Measurements from ENCODE around the gene FGD3. TPM values are rescaled to one million over a fixed set of nuclear protein-coding genes. Genes with fewer than 3 reads are reported as not detected.

The FGD3 gene, protein sequence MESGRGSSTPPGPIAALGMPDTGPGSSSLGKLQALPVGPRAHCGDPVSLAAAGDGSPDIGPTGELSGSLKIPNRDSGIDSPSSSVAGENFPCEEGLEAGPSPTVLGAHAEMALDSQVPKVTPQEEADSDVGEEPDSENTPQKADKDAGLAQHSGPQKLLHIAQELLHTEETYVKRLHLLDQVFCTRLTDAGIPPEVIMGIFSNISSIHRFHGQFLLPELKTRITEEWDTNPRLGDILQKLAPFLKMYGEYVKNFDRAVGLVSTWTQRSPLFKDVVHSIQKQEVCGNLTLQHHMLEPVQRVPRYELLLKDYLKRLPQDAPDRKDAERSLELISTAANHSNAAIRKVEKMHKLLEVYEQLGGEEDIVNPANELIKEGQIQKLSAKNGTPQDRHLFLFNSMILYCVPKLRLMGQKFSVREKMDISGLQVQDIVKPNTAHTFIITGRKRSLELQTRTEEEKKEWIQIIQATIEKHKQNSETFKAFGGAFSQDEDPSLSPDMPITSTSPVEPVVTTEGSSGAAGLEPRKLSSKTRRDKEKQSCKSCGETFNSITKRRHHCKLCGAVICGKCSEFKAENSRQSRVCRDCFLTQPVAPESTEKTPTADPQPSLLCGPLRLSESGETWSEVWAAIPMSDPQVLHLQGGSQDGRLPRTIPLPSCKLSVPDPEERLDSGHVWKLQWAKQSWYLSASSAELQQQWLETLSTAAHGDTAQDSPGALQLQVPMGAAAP
- total RNA-seq (2021; fragmentation: NEBNext Ultra II Directional; extraction: Animal tissue kit (Norgen Biotek cat#: 25700)) (1.4 and 1.9 TPM in 2 replicates), polyA plus RNA-seq (2011; rRNA removed) (1.4 and 2.3 TPM in 2 replicates), polyA minus RNA-seq (2011; rRNA and poly(A)+ RNA removed) (1.4 and 1.6 TPM in 2 replicates)
- 2.0 TPM for polyA plus RNA-seq (2011; cell fraction: cytosol; rRNA removed)
- 3.2 TPM for polyA plus RNA-seq (2011; cell fraction: nucleus; rRNA removed)
- 0.73 to 1.6 TPM (median 1.2 TPM) in 4 replicates for polyA plus RNA-seq (2012, experiment 1 of 2)
- polyA plus RNA-seq (2012, experiment 2 of 2), result 1.0 TPM
- polyA plus RNA-seq (2013, experiment 1 of 2), result 0.51 TPM
- 0.53 TPM for polyA plus RNA-seq (2013, experiment 2 of 2)
- 2.0 TPM for polyA minus RNA-seq (2011; cell fraction: cytosol; rRNA and poly(A)+ RNA removed)
- polyA minus RNA-seq (2011; cell fraction: nucleus; rRNA and poly(A)+ RNA removed), result 1.4 TPM
- long read RNA-seq, experiment 1, result 0 reads
- long read RNA-seq, experiment 2, result 0 reads

DNA sequence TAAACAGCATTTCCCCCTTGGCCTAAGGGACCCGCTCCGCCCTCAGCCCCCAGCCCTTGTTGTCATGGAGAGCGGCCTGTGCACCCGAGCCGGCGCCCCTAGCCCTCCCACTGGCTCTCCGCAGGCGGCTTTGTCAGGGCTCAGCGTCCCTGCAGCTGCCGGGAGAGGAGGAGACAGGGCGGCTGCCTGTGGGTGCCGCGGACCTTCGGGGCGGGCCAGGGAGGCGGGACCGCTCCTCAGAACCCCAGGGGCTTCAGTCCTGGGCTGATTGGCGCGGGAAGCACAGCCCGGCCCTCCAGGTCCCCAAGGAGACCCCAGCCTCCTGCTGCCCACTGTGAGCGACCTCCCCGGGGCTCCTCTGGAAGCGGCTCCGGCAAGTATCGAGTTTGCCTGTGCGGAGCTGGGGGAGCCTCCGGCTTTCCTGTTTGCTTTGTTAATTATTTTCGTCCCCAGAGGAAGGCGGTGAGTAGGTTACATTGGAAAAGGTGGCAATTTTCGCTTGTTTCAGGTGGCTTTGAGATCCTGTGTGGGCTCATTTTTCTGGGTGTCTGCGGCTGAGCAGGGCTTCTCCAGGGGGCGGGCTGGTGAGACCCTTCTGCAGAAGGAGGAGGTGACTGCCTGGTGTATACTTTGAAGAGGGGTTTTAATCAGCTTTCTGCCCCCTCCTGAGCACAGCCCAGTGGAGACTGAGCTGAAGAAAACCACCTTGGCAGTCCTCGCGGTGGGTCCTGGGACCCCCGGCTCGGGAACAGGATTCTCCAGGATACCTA, at the start of gene FGD3:
Gene FGD3 (plus strand): TSS at position 256 of the 770 bp plus-strand sequence. CDS start 28,734 bp downstream, outside the sequence.
- Histone ChIP-seq H4K91ac (replicated peaks; ENCODE audit: insufficient read length, low read length) (peak within 1 kb of the TSS; percentile 75), H3K56ac (replicated peaks; ENCODE audit: insufficient read length, low read depth, low read length) (no peak within 1 kb of the TSS), H3K4ac (replicated peaks; ENCODE audit: insufficient read length, low read depth, low read length) (no peak within 1 kb of the TSS), H3K14ac (ENCODE audit: insufficient read length) (no peak within 1 kb of the TSS), H3K9ac (replicated peaks in 1 of 4; ENCODE audit: extremely low read depth in 1 of 4, low read depth in 3 of 4, low read length in 3 of 4) (peak within 1 kb of the TSS in 2 of 4 experiments; percentile 6 to 32; a peak in 3 of 7 replicates), H3K9me3 (ENCODE audit: insufficient read depth in 2 of 2, low read depth in 1 of 2, low read length in 1 of 2) (peaks cover 3% of the 10 kb centered on the region in 2 experiments; a peak in 2 of 4 replicates), H2BK12ac (ENCODE audit: low read depth, low read length) (peak within 1 kb of the TSS; percentile 71; the same call in 1 of the 2 replicates), H2AK5ac (ENCODE audit: low read depth, low read length) (no peak within 1 kb of the TSS; the same call in 1 of the 2 replicates), H3K36me3 (ENCODE audit: control insufficient read depth in 2 of 4, insufficient read depth in 4 of 4, low read length in 3 of 4) (no peaks in the 10 kb centered on the region), H3K4me3 (ENCODE audit: extremely low read depth in 1 of 4, insufficient read depth in 2 of 4, low read depth in 3 of 4, low read length in 4 of 4) (peak within 1 kb of the TSS; percentile 24 to 59 (median 34)), H3K79me2 (ENCODE audit: control insufficient read depth in 1 of 2, insufficient read depth in 2 of 2, low read length in 2 of 2) (no peaks in the 10 kb centered on the region), H3K4me1 (replicated peaks in 1 of 4; ENCODE audit: control insufficient read depth in 3 of 4, insufficient read depth in 4 of 4, low read length in 3 of 4) (peaks cover 0 to 7% (median 3%) of the 10 kb centered on the region in 4 experiments; a peak in 3 of 7 replicates), H2BK20ac (ENCODE audit: low read length) (no peak within 1 kb of the TSS), H3K27me3 (replicated peaks in 1 of 4; ENCODE audit: control insufficient read depth in 3 of 4, extremely low read depth in 1 of 4, insufficient read depth in 3 of 4, low read length in 3 of 4) (peaks cover 0 to 5% (median 0%) of the 10 kb centered on the region in 4 experiments; a peak in 1 of 7 replicates), H4K20me1 (replicated peaks in 1 of 2; ENCODE audit: control insufficient read depth in 1 of 2, insufficient read depth in 2 of 2, low read length in 2 of 2) (peaks cover 0 to 2% of the 10 kb centered on the region in 2 experiments), H3K79me1 (ENCODE audit: low read depth, low read length) (no peaks in the 10 kb centered on the region; the same call in 1 of the 2 replicates), H3K18ac (ENCODE audit: extremely low read depth, low read length) (peak within 1 kb of the TSS; percentile 80), H2AFZ (ENCODE audit: low read length) (peak within 1 kb of the TSS; percentile 42; the same call in 1 of the 2 replicates), H2BK15ac (ENCODE audit: low read length) (peak within 1 kb of the TSS; percentile 5; the same call in 1 of the 2 replicates), H3K23me2 (ENCODE audit: low read depth, low read length) (peaks cover 10% of the 10 kb centered on the region; the same call in 1 of the 2 replicates), H2BK120ac (replicated peaks; ENCODE audit: low read depth, low read length) (no peak within 1 kb of the TSS), H4K5ac (ENCODE audit: insufficient read length, low read depth, low read length) (no peak within 1 kb of the TSS), H2BK5ac (ENCODE audit: low read depth, low read length) (no peak within 1 kb of the TSS), H4K8ac (ENCODE audit: extremely low read depth, insufficient read depth, low read length) (peak within 1 kb of the TSS; percentile 42; the same call in 1 of the 2 replicates), H3K4me2 (ENCODE audit: insufficient read depth in 1 of 2, low read depth in 2 of 2, low read length in 2 of 2) (peak within 1 kb of the TSS; percentile 75 to 80), H3K23ac (ENCODE audit: insufficient read length) (no peak within 1 kb of the TSS), H3K27ac (ENCODE audit: low read depth, low read length) (no peak within 1 kb of the TSS)
- WGBS, 2 experiments (ENCODE audit: extremely low coverage in 1 of 2, insufficient coverage in 1 of 2, insufficient read length in 1 of 2, insufficient replicate concordance in 2 of 2, low coverage in 1 of 2, low lambda C conversion rate in 2 of 2, missing lambda C conversion rate in 1 of 2), result 33% methylated on average over 22 of the region's 36 CpGs; no CpG with 5 or more reads in 1 of the 2 experiments
- FAIRE-seq (no peak), DNase-seq (ENCODE audit: low read depth in 1 of 2, low spot score in 2 of 2) (peak in 1 of 2 experiments; percentile 68)
- ChIA-PET CTCF (ENCODE audit: partially characterized antibody) (interaction anchor here (0.5 to 0.8 kb wide), 2 partner anchors 131 to 139 kb away, joined by 3 read pairs; no protein-coding TSS in a partner anchor), POLR2A (ENCODE audit: partially characterized antibody) (interaction anchor here (0.5 kb wide), 1 partner anchor 83 kb away, joined by 3 read pairs; no protein-coding TSS in a partner anchor)
- TF ChIP-seq MAFK (IDR thresholded peaks at IDR 0.05; ENCODE audit: low read depth, low read length) (no peak), TAF1 (IDR thresholded peaks at IDR 0.05; ENCODE audit: low read depth, low read length) (0 out of 2 replicates have a peak, but pooled peaks have one; percentile 25), RNF2 (IDR thresholded peaks at IDR 0.05; ENCODE audit: borderline replicate concordance, low read depth, low read length, missing control alignments, poor library complexity, severe bottlenecking) (no peak), CREB1 (IDR thresholded peaks at IDR 0.05) (no peak)

All from H1 (cell line).